Spinal cord (tissue), 10 donors: ENCODE measurements around the gene ZFP90. TPM values are rescaled to one million over a fixed set of nuclear protein-coding genes. Genes with fewer than 3 reads are reported as not detected.

Experiments
- DNase-seq, 6 donors: peaks; one replicate each; pipeline versions ENCODE4 v3.0.0 to v3.0.0-alpha.2; 2013 to 2015; ENCODE audit warnings: low spot score in 6 of 6, low read depth in 4 of 6
- H3K27ac ChIP-seq: one replicate; pipeline ENCODE4 v1.5.1; 2013; ENCODE audit warnings: low read depth, low read length, control low read depth
- H3K27me3 ChIP-seq: one replicate; pipeline ENCODE4 v1.6.1; 2013; ENCODE audit warnings: low read length; ENCODE audit not compliant: control insufficient read depth, insufficient read depth
- H3K36me3 ChIP-seq: one replicate; pipeline ENCODE4 v1.6.1; 2013; ENCODE audit warnings: low read length; ENCODE audit not compliant: control insufficient read depth, insufficient read depth
- H3K4me1 ChIP-seq: one replicate; pipeline ENCODE4 v1.6.1; 2013; ENCODE audit warnings: low read length; ENCODE audit not compliant: control insufficient read depth, insufficient read depth
- H3K4me3 ChIP-seq: one replicate; pipeline ENCODE4 v1.5.1; 2013; ENCODE audit warnings: low read depth, low read length, control low read depth
- H3K9me3 ChIP-seq: one replicate; pipeline ENCODE4 v1.6.1; 2013; ENCODE audit warnings: low read length; ENCODE audit not compliant: control insufficient read depth, insufficient read depth
- WGBS: methylation state at CpG from one replicate; pipeline ENCODE4 v1.1.5; 2013; ENCODE audit warnings: missing lambda C conversion rate; ENCODE audit not compliant: insufficient coverage; 5-methylcytosine and 5-hydroxymethylcytosine counted together
- polyA plus RNA-seq, 2 donors: library from polyadenylated mRNA; unstranded; fragments of 120-200 nt; gene quantifications; one replicate each; pipeline ENCODE4 v1.2.1, GENCODE V29; 2013; ENCODE audit not compliant: insufficient read length in 2 of 2
- small RNA-seq: library from RNA; depleted of rRNA; stranded (forward); fragments of <200 nt; gene quantifications from one replicate; pipeline ENCODE3, GENCODE V24; 2014; ENCODE audit warnings: low replicate concordance
- total RNA-seq, 2 donors: library from RNA; depleted of rRNA in 1 of 2; stranded (reverse); fragments of 120-200 nt in 1 of 2; fragments of >200 nt in 1 of 2; gene quantifications; one replicate each; pipeline versions ENCODE4 v1.2.3 to v1.2.4, GENCODE V29; 2013 to 2014
- donor health status: healthy.

Gene ZFP90
- total and polyA plus RNA-seq, 4 donors, result 43.1 to 65.6 (median 58.5) TPM

GRCh38 chr16:68605746-68606145, 66.7 kb downstream of the ZFP90 start:
- no peaks in the 10 kb centered on the region for H3K27me3 ChIP-seq
- H3K27ac ChIP-seq, result no peak overlapping the region
- 33% methylated on average over 3 of the region's 5 CpGs for WGBS
- no peaks in the 10 kb centered on the region for H3K36me3 ChIP-seq
- no peak for DNase-seq
- H3K4me3 ChIP-seq, result no peak overlapping the region
- no peaks in the 10 kb centered on the region for H3K9me3 ChIP-seq
- H3K4me1 ChIP-seq, result no peaks in the 10 kb centered on the region

DNA sequence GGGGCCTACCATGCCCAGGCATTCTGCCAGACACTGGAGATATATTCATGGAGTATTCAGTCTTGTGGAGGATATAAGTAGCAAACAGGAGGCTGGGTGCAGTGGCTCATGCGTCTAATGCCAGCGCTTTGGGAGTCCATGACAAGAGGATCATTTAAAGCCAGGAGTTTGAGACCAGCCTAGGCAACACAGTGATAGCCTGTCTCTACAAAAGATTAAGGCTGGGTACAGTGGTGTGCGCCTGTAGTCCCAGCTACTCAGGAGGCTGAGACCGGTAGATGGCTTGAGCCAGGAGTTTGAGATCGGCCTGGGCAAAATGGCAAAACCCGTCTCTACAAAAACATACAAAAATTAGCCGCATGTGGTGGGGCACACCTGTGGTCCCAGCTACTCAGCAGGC, 68.4 kb downstream of the ZFP90 start:
- WGBS, result 93% methylated on average over 4 of the region's 7 CpGs
- Histone ChIP-seq H3K9me3 (no peaks in the 10 kb centered on the region), H3K27ac (no peak overlapping the region), H3K27me3 (no peaks in the 10 kb centered on the region), H3K36me3 (no peaks in the 10 kb centered on the region), H3K4me3 (no peak overlapping the region), H3K4me1 (no peaks in the 10 kb centered on the region)
- DNase-seq, result no peak

DNA sequence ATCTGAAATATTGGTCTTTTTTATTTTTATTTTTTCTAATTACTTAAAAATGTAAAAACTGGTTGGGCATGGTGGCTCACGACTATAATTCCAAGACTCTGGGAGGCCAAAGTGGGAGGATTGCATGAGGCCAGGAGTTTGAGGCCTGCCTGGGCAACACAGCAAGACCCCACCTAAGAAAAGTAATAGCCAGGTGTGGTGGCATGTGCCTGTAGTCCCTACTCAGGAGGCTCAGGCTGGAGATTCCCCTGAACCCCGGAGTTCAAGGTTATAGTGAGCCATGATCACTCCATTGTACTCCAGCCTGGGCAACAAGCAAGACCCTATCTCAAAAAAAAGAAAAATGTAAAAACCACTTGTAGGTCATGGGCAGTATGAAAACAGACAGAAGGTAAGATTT, 69.2 kb downstream of the ZFP90 start:
- 83% methylated on average over 1 of the region's 2 CpGs for WGBS
- no peaks in the 10 kb centered on the region for H3K4me1 ChIP-seq
- no peaks in the 10 kb centered on the region for H3K36me3 ChIP-seq
- H3K27ac ChIP-seq, result no peak overlapping the region
- no peak overlapping the region for H3K4me3 ChIP-seq
- DNase-seq, result no peak
- H3K9me3 ChIP-seq, result no peaks in the 10 kb centered on the region
- H3K27me3 ChIP-seq, result no peaks in the 10 kb centered on the region

GRCh38 chr16:68612996-68613395, 73.9 kb downstream of the ZFP90 start:
- Histone ChIP-seq H3K36me3 (no peaks in the 10 kb centered on the region), H3K4me3 (no peak overlapping the region), H3K9me3 (no peaks in the 10 kb centered on the region), H3K27me3 (no peaks in the 10 kb centered on the region), H3K4me1 (no peaks in the 10 kb centered on the region), H3K27ac (peak overlapping the region; percentile 58)
- DNase-seq, result peak in 5 of 6 donors; percentile 18 to 77 (median 36)
- 21% methylated on average over 2 of the region's 3 CpGs for WGBS

DNA sequence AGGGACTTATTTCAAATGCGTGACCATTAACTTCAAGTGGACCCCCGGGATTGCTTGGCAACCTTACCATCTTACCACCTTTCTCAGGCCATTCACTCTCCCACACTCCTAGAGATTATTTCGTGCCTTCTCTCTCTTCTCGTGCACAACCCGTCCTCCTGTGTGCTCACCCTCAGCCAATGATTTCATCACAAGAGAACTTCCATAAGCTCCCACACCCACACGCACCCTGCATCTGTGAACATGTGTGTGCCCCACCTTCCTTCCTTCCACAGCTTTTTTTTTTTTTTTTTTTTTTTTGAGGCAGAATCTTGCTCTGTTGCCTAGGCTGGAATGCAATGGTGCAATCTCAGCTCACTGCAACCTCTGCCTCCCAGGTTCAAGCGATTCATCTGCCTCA, 78.6 kb downstream of the ZFP90 start:
- H3K36me3 ChIP-seq, result no peaks in the 10 kb centered on the region
- H3K4me1 ChIP-seq, result no peaks in the 10 kb centered on the region
- H3K27me3 ChIP-seq, result no peaks in the 10 kb centered on the region
- no peak for DNase-seq
- no peak overlapping the region for H3K27ac ChIP-seq
- H3K4me3 ChIP-seq, result no peak overlapping the region
- peaks cover under 1% of the 10 kb centered on the region for H3K9me3 ChIP-seq
- 89% methylated on average over 7 of the region's 7 CpGs for WGBS

Small RNA genes within 50 kb of the gene (small RNA-seq; reads per million reads assigned to genes)
- 0.08 reads per million for gene RNU4-36P

Other genes with a start within 250 kb of the ZFP90 start
- 10 to 100 TPM; 13.4 to 23.0 TPM for gene SLC7A6OS, start 228.3 kb upstream of the ZFP90 start, total RNA-seq
- 10 to 100 TPM; 19.1 to 20.5 TPM for gene SLC7A6OS, start 228.3 kb upstream of the ZFP90 start, polyA plus RNA-seq
- 10 to 100 TPM; 43.7 to 64.9 TPM for gene PRMT7, start 228.3 kb upstream of the ZFP90 start, total RNA-seq
- gene PRMT7, start 228.3 kb upstream of the ZFP90 start, polyA plus RNA-seq, result 10 to 100 TPM; 68.0 to 83.3 TPM
- 10 to 100 TPM; 12.7 to 19.6 TPM for gene SMPD3, start 90.8 kb upstream of the ZFP90 start, total RNA-seq
- gene SMPD3, start 90.8 kb upstream of the ZFP90 start, polyA plus RNA-seq, result 10 to 100 TPM; 39.0 to 44.7 TPM
- gene CDH3, start 106.0 kb downstream of the ZFP90 start, total RNA-seq, result 10 to 100 TPM in 1 of 2 donors, 1 to 10 TPM in 1; 9.3 to 28.3 TPM
- 10 to 100 TPM; 22.9 to 29.5 TPM for gene CDH3, start 106.0 kb downstream of the ZFP90 start, polyA plus RNA-seq
- gene CDH1, start 198.0 kb downstream of the ZFP90 start, total RNA-seq, result 10 to 100 TPM; 35.0 to 45.4 TPM
- gene CDH1, start 198.0 kb downstream of the ZFP90 start, polyA plus RNA-seq, result 10 to 100 TPM; 23.6 to 28.8 TPM